ENCODE data around the gene VSIG10L.

The VSIG10L gene

DNA sequence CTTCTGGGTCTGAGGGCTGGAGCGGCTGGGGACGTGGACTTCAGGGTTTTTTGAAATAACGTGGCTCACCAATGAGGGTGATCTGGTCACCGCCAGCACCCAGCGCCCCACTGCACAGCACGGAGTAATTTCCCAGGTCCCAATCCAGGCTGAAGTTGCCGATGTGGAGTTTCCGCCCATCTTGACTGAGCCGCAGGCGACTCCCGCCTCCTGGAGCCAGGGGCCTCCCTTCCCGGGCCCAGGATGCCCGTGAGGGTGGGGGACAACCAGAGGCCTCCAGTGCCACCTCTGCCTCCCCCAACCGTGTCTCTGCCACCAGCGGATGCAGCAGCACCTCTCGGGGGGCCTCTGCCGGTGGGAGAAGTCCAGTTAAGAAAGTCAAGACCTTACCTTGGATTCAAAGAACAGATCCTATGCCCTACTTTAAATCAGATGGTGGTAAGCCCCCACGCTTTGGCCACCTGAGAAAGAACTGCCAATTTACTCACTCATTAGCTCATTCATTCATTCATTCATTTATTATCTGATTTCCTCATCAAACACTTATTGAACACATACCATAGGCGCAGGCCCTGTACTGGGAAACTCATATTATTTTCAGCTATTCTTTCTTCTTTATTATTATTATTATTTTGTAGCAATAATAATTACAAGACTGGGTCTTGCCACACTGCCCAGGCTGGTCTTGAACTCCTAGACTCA lies 3.9 kb downstream of the VSIG10L start:
- DNase-seq: no peak

DNA sequence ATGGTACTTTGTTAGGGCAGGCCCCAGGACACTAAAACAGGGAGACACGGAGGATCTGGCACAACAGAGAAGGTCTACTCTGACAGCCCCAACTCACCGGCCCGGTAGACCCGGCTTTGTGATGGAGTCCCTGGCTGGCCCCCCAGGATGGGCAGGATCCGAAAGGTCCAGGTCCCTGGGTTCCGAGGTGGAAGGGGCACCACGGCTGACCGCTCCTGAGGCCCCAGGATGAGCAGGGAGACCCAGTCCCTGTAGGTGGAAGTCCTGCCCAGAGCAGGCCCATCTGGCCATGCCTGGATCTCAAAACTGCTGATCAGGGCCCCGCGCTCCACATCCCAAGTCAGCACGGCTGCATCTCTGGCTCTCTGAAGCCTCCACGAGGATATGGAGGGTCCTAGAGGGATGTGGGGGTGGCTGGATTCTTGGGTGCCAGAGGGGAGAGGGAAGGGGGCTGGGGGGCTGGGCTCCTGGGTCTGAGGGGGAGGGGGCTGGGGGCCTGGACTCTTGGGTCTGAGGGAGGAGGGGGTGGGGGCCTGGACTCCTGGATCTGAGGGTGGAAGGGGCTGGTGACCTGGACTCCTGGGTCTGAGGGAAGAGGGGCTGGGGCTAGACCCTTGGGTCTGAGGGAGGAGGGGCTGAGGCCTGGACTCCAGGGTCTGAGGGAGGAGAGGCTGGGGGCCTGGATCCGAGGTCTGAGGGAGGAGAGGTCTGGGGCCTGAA lies 4.6 kb downstream of the VSIG10L start:
- DNase-seq: no peak

DNA sequence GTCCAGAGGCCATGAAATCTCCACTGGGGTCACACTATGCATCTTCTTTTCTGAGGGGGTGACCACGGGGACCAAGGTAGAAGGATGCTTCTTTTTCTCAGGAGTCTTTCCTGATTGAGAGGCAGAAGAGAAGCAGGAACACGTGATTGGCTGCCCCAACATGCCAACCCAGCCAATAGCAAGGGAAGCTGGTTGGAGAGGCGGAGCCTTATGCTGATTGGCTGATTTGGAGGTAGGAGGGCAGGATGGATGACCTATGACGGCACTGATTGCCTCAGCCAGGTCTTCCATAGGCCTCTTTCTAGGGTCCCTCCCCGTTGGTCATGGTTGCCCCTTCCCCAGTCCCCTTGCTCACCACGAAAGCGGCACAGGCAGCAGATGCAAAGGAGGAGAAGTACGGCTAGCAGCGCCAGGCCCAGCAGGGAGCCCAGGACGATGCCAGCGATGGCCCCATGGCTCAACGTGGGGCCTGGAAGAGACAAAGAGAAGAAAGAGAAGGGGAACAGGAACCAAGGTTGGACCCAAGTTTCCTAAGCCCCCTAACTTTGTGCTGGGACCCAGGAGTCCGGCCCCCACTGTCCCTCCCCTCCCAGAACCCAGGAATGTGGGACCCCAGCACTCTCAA lies 8.0 kb downstream of the VSIG10L start:
- DNase-seq: peak; percentile 72

DNA sequence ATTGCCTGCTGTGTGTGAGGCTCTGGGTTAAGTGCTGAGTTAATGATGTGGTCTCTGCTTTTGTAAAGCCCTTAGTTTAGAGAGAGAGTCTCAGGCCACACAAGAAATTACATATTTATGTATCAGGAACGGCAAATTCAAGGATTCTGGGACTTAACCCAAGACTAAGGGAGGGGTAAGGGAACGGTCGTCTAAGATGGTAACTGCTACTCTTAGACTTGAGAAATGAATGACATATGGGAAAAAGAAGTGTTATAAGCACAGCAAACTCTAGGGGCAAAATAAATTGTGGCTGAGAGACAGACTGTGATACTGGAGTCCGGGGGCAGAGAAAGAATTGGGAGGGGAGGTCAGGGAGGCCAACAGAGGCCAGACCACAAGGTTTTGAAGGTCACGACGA lies 10.2 kb downstream of the VSIG10L start:
- DNase-seq: no peak

DNA sequence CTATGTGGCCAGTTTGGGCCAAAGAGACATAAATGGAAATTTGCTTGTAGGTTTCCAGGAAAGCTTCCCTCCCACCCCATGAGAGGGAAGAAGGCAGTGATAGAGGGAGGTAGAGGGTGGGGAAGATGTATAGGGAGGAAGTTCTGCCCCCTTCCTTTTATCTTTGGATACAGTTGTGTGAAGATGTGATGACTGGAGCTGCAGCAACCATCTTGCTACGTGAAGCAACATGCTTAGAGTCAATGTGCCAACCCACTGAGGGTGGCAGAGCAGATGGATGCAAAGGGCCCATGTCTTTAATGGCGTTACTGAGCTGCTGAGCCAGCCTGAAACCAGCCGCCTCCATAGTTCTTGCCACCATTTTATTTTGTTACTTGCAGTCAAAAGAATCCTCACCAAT lies 10.7 kb downstream of the VSIG10L start:
- DNase-seq: no peak

DNA sequence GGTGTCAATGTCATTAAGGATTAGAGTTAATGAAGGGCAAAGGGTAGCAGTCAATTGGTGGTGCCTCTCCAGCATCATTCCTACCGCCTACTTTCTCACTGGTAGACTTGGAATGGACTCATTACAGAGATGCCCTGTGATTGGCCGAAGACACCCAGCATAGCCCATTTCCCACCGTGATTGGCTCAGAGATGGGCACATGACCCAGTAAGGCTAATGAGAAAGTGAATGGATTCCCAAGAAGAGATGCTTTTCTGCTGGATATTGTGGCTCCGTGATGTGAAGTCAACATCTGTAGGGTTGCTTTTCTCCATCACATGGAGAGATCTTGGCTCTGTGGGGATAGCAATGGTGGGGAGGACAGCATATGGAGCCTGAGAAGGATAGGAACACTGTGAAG lies 11.6 kb downstream of the VSIG10L start:
- DNase-seq: no peak

DNA sequence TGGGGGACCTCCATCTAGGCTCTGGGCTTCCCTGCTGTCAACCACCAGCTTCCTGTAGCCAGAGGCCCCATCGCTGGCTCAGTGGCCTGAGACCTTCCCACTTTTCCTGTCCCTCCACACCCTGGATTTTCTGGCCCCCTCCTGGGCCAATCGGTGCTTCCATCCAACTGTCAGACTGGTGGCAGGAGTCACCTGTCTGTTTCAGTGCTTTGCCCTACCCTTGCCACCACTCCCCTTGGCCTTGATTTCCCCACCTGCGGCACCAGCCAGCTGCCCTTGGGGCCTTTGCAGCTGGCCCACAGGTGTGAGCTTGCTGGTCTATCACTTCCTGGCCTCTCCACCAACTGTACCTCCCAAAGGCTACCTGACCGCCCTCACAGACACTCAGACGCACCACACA lies 12.5 kb downstream of the VSIG10L start:
- DNase-seq: no peak

DNA sequence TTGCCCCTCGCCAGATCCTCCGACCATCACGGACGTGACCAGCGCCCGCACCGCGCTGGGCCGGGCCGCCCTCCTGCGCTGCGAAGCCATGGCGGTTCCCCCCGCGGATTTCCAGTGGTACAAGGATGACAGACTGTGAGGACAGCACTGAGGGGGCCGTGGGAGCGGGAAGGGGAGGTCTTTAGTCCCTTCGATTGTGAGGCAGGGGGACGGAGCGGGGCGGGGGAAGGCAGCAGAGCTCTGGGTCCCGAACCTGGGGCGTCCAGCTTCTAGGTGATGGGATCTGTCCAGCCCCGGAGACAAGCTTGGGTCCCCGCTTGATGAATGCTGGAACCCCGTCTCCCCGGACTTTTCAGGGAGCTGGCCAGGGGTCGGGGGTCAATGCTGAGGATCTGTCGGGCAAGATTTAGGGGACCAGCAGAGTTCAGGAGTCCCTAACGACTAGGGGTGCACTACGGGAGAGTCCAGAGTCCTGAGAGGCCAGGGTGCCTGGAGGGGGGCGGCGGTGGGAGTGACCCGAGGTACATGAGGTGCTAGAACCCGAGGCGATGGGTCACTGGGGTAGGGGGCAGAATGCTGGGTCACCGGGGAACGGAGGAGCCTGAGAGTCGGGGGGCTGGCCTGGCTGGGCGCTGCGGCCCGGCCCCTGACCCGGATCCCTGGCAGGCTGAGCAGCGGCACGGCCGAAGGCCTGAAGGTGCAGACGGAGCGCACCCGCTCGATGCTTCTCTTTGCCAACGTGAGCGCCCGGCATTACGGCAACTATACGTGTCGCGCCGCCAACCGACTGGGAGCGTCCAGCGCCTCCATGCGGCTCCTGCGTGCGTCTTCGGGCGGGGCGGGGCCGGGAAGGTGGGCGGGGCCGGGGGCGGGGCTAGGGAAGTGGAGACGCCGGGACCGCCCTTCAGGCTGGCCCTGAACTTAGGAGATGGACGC lies 14.6 kb downstream of the VSIG10L start:
- no peak for DNase-seq

DNA sequence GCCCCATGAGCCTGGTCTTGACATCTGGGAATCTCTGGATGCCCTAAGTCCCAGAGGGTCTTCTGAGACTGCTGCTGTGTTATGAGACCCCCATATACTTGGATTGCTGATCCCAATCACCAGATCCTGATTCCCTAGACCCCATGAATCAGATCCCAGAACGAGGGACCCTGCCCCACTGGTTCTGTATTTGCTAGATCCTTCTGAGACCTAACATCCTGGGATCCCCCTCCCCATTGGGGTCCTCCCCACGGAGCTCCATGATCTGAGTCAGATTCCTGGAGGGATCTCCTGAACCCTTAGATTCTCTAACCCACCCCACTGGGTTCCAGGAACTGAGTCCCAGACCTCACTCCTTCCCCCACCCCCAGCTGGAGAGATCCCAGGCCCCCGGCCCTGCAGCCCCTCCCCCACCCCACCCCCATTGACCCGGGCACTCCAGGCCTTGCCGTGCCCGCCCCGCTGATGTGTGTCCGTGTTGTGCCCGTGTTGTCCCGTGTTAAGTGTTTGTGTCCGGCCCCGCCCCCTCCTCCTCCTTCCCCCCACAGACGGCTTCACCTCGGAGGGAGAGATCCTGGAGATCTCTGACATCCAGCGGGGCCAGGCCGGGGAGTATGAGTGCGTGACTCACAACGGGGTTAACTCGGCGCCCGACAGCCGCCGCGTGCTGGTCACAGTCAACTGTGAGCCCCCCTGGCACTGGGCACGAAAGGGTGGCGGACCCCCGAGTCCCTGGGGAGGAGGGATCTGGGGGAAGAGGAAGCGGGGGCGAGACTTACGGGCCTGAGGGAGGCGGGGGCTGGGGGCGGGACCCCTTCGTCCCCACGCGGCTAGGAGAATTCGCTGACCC lies 15.5 kb downstream of the VSIG10L start:
- no peak for DNase-seq

DNA sequence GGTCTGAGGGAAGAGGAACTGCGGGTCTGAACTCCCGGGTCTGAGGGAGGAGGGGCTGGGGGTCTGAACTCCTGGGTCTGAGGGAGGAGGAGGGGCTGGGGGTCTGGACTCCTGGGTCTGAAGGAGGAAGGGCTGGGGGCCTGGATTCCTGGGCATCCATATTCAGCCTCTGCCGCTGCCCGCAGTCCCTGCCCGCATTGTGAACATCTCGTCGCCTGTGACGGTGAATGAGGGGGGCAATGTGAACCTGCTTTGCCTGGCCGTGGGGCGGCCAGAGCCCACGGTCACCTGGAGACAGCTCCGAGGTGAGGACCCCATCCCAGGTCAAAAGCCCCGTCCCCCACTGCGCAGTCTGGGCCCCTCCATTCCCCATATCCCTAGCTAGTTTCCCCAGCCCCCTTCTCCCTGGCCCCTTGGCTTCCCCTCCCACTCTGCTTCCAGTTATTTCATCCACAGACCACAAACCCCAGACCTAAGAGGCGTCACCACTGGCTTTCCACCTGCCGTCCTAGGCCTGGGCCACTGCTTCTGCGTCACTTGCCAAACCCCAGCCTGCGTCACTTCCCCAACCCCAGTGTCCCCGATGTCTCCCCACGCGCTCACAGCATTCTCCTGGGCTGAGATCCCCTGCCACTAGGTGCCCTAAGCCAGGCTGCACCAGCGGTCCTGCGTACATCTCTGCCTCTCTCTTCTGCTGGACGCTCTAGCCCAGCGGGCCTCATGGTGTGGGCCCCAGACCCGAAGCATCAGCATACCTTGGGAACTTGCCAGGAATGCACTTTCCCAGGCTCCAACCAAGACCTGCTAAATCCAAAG lies 16.6 kb downstream of the VSIG10L start:
- DNase-seq: no peak

DNA sequence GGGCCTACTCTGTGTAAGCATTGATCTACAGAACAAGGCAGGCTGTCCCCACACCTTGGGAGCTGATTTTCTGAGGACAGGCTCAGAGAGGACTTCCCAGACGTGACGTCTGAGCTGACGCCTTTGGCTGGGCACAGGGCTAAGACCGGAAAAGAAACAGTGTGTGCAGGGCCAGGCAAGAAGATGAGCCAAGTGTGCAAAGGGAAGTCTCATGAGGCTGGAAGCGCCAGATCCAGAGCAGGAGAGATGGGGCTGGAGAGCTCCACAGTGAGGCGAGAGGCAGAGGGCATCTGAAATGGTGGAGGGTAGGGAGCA lies 17.8 kb downstream of the VSIG10L start:
- DNase-seq: no peak

DNA sequence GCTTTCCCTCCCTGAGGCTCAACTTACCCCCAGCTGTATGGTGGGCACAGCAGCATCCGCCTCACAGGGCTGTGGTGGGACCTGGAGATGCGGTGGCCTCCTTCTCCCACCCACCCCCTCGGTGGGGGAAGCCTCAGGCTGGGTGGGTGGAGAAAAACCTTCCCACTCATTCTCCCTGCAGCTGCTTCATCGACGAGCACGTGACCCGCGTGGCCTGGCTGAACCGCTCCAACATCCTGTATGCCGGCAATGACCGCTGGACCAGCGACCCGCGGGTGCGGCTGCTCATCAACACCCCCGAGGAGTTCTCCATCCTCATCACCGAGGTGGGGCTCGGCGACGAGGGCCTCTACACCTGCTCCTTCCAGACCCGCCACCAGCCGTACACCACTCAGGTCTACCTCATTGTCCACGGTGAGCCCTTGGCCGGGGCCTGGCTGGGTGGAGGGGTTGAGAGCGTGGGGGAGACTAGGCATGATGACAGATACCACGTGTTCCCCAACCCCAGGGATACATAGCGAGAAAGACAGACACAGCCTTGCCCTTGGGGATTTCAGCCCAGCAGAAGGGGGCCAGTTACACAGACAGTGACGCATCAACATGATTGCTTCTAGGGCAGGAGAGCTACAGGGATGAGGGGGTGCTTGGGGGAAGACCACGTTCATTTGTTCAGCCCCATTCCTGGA lies 18.3 kb downstream of the VSIG10L start:
- no peak for DNase-seq

DNA sequence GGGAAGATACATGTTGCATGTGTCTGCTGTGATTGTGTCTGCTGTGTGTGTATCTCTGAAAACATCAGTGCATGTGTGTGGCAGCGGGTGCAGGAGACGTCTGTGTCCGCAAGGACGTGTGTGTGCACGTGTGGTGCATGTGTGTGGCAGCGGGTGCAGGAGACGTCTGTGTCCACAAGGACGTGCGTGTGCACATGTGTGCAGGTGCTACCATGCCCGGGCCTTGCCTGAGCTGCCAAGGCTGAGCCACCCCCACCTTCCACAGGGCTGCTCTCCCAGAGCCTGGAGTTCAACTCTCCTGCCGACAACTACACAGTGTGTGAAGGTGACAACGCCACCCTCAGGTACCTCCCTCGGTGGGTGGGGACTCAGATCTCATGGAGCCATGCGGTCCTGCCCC lies 20.1 kb downstream of the VSIG10L start:
- no peak for DNase-seq

DNA sequence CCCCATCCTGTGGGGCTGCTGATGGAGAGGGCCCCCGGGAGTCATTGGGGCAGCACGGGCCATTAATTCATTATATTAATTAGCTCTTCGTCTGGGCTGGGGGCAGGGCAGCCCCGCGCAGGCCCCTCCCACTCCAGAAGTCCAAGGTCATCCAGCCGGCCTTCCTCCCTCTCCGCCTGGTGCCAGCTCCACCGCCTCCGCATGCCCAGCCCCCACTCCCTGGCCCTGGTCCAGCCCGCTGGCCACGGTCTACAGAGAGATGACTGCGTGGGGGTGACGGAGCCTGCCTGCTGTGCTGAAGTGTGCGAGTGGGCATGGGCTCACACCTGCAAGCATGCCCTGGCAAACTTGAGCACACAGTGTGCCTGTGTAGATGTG lies 21.7 kb downstream of the VSIG10L start:
- no peak for DNase-seq

DNA sequence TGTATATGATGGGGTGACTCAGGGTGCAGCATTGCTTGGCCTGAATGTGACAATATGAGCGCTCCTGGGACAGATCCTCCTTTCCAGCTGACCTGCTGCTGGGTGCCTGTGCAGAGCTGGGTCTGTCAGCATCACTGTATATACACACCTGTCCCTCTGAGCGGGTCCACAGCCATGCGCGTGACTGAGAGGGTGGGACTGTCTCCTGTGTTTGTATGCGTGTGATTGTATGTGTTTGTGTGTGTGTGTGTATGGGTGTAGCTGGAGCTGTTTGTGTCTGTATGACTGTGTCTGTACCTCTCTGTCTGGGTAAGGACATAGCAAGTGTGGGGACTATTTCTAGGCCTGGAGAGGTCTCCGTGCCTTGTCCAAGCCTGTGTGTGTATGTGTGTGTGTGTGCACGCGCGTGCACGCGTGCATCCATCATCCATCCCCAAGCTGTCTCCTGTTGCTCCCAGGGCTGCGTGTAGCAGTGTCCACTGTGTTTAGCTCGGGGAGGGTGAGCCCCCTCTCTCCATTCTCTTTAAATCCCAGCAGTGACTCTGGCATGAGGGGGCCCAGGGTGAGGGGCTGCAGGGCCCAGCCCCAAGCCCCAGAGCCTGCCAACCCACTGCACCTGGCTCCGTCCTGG lies 22.2 kb downstream of the VSIG10L start:
- no peak for DNase-seq

DNA sequence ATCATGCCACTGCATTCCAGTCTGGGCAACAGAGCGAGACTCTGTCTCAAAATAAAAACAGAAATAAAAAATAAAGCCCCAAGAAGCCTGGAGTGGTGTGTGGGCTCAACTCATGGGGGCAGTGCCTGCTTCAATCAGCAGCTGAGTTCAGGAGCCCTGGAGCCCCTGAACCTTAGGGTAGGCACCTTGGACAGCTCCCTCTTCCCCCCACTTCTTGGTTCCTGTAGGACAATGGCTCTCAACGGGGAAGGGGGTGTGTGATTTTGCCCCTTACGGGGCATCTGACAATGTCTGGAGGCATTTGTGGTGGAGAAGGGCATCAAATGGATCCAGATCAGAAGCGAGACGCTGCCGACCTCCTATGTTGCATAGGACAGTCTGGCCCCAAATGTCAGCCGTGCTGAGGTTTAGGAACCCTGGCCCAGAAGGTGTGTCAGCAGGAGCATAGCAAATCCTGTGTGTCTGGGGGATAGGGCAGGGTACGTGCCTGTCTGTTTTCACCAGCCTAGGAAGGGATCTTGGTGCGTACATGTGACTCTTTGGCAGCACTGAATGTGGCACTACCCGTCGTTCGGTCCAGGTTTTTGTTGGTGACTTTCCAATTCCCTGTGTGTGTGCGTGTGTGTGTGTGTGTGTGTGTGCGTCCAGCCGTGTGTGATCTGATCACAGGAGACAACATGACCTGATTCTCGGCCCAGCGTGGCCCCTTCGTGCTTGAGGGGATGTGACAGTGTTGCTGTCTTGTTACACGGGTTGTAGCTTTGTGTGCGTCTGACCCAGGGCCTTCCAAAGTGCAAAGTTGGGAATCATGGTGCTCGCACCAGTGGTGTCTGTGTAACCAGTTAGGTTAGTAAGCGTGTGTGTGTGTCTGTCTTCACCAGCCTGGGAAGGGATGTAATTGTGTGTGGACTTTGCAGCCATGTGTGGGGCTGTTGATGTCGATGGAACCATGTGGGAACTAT lies 23.0 kb downstream of the VSIG10L start:
- no peak for DNase-seq

DNA sequence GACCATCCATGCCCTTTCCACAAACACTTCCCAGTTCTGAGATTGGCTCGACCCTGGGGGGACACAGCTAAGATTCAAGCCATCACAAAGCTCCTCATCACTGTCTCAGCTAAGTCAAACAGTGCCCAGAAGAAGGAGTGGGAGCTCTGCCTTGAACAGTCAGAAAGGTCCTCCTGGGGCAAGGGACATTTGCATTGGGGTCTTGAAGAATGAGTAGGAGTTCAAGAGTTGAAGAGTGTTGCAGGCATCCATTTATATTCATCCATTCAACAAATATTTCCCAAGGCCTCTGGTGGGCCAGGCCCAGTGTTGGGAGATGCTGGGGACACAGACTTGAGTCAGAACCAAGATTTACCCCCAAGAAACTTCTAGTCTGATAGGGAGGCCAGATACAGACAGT lies 24.0 kb downstream of the VSIG10L start:
- no peak for DNase-seq

DNA sequence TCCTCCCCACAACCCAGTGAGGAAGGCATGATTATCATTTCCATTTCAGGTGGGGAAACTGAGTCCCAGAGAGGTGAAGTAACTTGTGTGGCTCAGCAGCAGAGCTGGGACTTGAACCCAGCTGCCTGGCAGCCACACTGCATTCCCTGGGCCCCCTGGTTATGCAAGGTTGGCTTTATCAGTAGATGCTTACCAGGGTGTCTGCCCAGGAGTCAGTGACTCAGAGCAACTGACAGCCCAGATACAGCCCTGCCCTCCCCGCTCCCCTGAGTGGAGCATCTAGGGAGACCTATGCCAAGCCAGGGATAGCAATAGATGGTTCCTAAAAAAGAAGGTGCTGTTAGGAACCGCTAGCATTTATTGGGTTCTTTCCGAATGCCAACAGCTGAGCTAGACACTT lies 24.6 kb downstream of the VSIG10L start:
- no peak for DNase-seq

DNA sequence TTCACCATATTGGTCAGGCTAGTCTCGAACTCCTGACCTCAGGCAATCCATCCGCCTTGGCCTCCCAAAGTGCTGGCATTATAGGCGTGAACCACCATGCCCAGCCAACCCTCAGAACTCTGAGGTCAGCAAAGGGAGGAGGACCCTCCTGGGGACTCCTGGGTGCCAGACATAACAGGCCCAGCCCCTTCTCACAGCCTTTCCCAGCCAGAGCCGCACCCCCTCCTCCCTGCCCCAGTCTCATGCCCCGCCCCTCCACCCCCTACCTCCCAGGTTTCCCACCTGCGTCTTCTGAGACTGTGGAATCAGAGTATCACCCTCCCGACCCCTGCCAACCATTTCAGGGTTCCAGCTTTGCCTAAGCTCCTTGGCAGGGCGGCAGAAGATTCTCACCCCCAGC lies 25.3 kb downstream of the VSIG10L start:
- DNase-seq: no peak
